Measurements from ENCODE around the gene MLH1. TPM values are rescaled to one million over a fixed set of nuclear protein-coding genes. Genes with fewer than 3 reads are reported as not detected.

Gene MLH1
- total and polyA plus RNA-seq, 2 donors from 2014 or later: 22.9 to 29.2 TPM

DNA sequence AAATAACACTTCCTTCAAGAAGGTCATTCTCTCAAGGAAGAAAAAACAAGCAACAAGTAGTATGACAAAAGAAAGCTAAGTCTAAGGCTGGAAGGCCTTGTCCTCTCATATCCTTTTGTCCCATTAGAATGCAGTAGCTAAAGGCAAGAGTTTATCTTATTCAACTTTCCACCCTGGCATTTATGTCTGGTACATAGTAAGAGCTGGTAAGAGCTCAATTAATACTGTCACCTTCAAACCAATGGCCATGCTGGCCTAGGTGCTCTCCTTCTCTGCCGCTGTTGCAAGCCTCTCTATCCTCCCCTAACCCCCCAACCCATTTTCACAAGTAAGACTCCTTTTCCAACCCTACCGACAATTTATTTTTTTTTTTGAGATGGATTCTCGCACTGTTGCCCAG, 99.2 kb downstream of the MLH1 start:
- no peaks in the 10 kb centered on the region for H3K9me3 ChIP-seq (ENCODE audit: control insufficient read depth in 2 of 3, insufficient read depth in 1 of 3, low read length in 3 of 3)
- H3K4me1 ChIP-seq (ENCODE audit: control insufficient read depth in 2 of 3, insufficient read depth in 2 of 3, low read depth in 1 of 3, low read length in 3 of 3): no peaks in the 10 kb centered on the region
- H3K27ac ChIP-seq (ENCODE audit: low read depth in 2 of 2, low read length in 2 of 2): no peak overlapping the region
- H3K27me3 ChIP-seq (ENCODE audit: control insufficient read depth, insufficient read depth, low read length): no peaks in the 10 kb centered on the region
- TF ChIP-seq, protein P1, sequence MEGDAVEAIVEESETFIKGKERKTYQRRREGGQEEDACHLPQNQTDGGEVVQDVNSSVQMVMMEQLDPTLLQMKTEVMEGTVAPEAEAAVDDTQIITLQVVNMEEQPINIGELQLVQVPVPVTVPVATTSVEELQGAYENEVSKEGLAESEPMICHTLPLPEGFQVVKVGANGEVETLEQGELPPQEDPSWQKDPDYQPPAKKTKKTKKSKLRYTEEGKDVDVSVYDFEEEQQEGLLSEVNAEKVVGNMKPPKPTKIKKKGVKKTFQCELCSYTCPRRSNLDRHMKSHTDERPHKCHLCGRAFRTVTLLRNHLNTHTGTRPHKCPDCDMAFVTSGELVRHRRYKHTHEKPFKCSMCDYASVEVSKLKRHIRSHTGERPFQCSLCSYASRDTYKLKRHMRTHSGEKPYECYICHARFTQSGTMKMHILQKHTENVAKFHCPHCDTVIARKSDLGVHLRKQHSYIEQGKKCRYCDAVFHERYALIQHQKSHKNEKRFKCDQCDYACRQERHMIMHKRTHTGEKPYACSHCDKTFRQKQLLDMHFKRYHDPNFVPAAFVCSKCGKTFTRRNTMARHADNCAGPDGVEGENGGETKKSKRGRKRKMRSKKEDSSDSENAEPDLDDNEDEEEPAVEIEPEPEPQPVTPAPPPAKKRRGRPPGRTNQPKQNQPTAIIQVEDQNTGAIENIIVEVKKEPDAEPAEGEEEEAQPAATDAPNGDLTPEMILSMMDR (IDR thresholded peaks at IDR 0.05; ENCODE audit: borderline replicate concordance, extremely low read depth, insufficient read depth): no peak
- peaks cover 0 to 12% (median 10%) of the 10 kb centered on the region in 3 donors for H3K36me3 ChIP-seq (ENCODE audit: control insufficient read depth in 2 of 3, insufficient read depth in 3 of 3, low read length in 3 of 3)
- H3K9ac ChIP-seq (ENCODE audit: low read length in 3 of 3): no peak overlapping the region
- DNase-seq (no peak), FAIRE-seq (no peak)
- no peak overlapping the region for H3K4me3 ChIP-seq (ENCODE audit: low read length in 3 of 3)
- intact Hi-C loops (cut with DNase I): no loop called here

GRCh38 chr3:37093481-37093880, 100.2 kb downstream of the MLH1 start:
- H3K36me3 ChIP-seq (ENCODE audit: control insufficient read depth in 2 of 3, insufficient read depth in 3 of 3, low read length in 3 of 3): peaks cover 0 to 10% (median 6%) of the 10 kb centered on the region in 3 donors
- intact Hi-C loops (cut with DNase I): no loop called here
- DNase-seq: no peak
- TF ChIP-seq, protein P1 (IDR thresholded peaks at IDR 0.05; ENCODE audit: borderline replicate concordance, extremely low read depth, insufficient read depth): no peak
- no peak overlapping the region for H3K4me3 ChIP-seq (ENCODE audit: low read length in 3 of 3)
- H3K9ac ChIP-seq (ENCODE audit: low read length in 3 of 3): no peak overlapping the region
- H3K9me3 ChIP-seq (ENCODE audit: control insufficient read depth in 2 of 3, insufficient read depth in 1 of 3, low read length in 3 of 3): no peaks in the 10 kb centered on the region
- no peaks in the 10 kb centered on the region for H3K4me1 ChIP-seq (ENCODE audit: control insufficient read depth in 2 of 3, insufficient read depth in 2 of 3, low read depth in 1 of 3, low read length in 3 of 3)
- no peak for FAIRE-seq
- no peak overlapping the region for H3K27ac ChIP-seq (ENCODE audit: low read depth in 2 of 2, low read length in 2 of 2)
- no peaks in the 10 kb centered on the region for H3K27me3 ChIP-seq (ENCODE audit: control insufficient read depth, insufficient read depth, low read length)

- Histone ChIP-seq H3K9ac (ENCODE audit: low read length in 3 of 3) (no peak overlapping the region), H3K36me3 (ENCODE audit: control insufficient read depth in 2 of 3, insufficient read depth in 3 of 3, low read length in 3 of 3) (peaks cover 0 to 10% (median 6%) of the 10 kb centered on the region in 3 donors), H3K4me3 (ENCODE audit: low read length in 3 of 3) (no peak overlapping the region), H3K27me3 (ENCODE audit: control insufficient read depth, insufficient read depth, low read length) (no peaks in the 10 kb centered on the region), H3K4me1 (ENCODE audit: control insufficient read depth in 2 of 3, insufficient read depth in 2 of 3, low read depth in 1 of 3, low read length in 3 of 3) (no peaks in the 10 kb centered on the region), H3K9me3 (ENCODE audit: control insufficient read depth in 2 of 3, insufficient read depth in 1 of 3, low read length in 3 of 3) (no peaks in the 10 kb centered on the region), H3K27ac (ENCODE audit: low read depth in 2 of 2, low read length in 2 of 2) (no peak overlapping the region)
- no peak for DNase-seq
- intact Hi-C loops (cut with DNase I): no loop called here
- no peak for FAIRE-seq
- TF ChIP-seq, protein P1 (IDR thresholded peaks at IDR 0.05; ENCODE audit: borderline replicate concordance, extremely low read depth, insufficient read depth): no peak
Observed at GRCh38 chr3:37094636-37095035, 101.3 kb downstream of the MLH1 start.

DNA sequence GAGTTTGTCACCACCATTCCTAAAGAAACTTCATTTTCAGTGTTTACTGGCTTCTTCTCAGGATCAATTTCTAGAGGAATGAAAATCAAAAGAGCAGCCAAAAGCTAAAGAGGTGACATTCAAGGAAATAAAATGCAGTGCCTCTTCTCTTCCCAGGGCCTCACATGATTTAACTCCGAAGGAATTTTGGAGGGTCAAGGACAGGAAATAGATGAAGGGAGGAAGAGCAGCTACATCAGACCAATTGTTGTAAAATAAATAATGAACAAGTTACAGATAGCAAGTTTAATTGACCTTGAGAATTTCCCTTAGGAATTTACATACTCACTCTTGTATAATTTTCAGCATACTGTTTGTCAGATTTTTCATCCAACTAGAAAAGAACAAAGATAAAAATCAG, 103.0 kb downstream of the MLH1 start:
- Histone ChIP-seq H3K9ac (ENCODE audit: low read length in 3 of 3) (no peak overlapping the region), H3K27ac (ENCODE audit: low read depth in 2 of 2, low read length in 2 of 2) (no peak overlapping the region), H3K4me1 (ENCODE audit: control insufficient read depth in 2 of 3, insufficient read depth in 2 of 3, low read depth in 1 of 3, low read length in 3 of 3) (no peaks in the 10 kb centered on the region), H3K9me3 (ENCODE audit: control insufficient read depth in 2 of 3, insufficient read depth in 1 of 3, low read length in 3 of 3) (no peaks in the 10 kb centered on the region), H3K36me3 (ENCODE audit: control insufficient read depth in 2 of 3, insufficient read depth in 3 of 3, low read length in 3 of 3) (peaks cover 0 to 6% (median 5%) of the 10 kb centered on the region in 3 donors), H3K4me3 (ENCODE audit: low read length in 3 of 3) (no peak overlapping the region), H3K27me3 (ENCODE audit: control insufficient read depth, insufficient read depth, low read length) (no peaks in the 10 kb centered on the region)
- peak in 1 of 5 donors; percentile 55 for DNase-seq
- TF ChIP-seq, protein P1 (IDR thresholded peaks at IDR 0.05; ENCODE audit: borderline replicate concordance, extremely low read depth, insufficient read depth): no peak
- no peak for FAIRE-seq
- intact Hi-C loops (cut with DNase I): no loop called here

Measured in kidney (tissue), 14 donors.